HUES48 (cell line): ENCODE data around the gene AHCTF1.

Experiments
- H3K27ac ChIP-seq: one replicate; pipeline ENCODE4 v1.7.0; 2013; ENCODE audit warnings: low read depth, low read length, inconsistent platforms
- H3K27me3 ChIP-seq: 2 replicates; pipeline ENCODE4 v1.6.1; 2013; ENCODE audit warnings: mild to moderate bottlenecking, low read length; ENCODE audit not compliant: control insufficient read depth, insufficient read depth
- H3K36me3 ChIP-seq: 2 replicates; pipeline ENCODE4 v1.6.1; 2013; ENCODE audit warnings: low read length; ENCODE audit not compliant: control insufficient read depth, insufficient read depth
- H3K4me1 ChIP-seq: 2 replicates; pipeline ENCODE4 v1.6.1; 2013; ENCODE audit warnings: mild to moderate bottlenecking, low read length; ENCODE audit not compliant: control insufficient read depth, insufficient read depth
- H3K4me3 ChIP-seq: 2 replicates; pipeline ENCODE4 v1.5.1; 2013; ENCODE audit warnings: mild to moderate bottlenecking, low read depth, low read length
- H3K9ac ChIP-seq: 2 replicates; pipeline ENCODE4 v1.6.1; 2013; ENCODE audit warnings: mild to moderate bottlenecking, low read depth, low read length, moderate library complexity
- H3K9me3 ChIP-seq: 2 replicates; pipeline ENCODE4 v1.6.1; 2013; ENCODE audit warnings: low read length; ENCODE audit not compliant: control insufficient read depth, insufficient read depth

AHCTF1 gene

DNA sequence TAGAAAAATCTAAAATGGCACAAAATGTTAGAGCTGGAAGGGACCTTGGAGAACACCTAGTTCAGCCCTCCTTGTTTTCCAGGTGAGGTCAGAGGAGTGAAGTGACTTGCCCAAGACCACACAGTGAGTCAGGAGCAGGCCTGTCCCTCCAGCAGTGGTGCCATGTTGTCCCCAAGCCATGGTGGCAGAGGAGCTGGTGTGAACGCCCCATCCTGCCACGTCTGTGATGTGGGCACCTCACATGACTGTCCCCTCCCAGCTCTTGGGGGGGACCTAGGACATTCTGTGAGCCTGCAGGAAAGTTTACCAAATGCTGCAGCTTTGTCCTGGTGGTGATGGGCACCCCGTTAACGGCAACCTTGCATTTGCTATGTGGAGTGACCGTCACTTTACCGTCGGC, 141.4 kb downstream of the AHCTF1 start:
- Histone ChIP-seq H3K9me3 (no peaks in the 10 kb centered on the region), H3K36me3 (no peaks in the 10 kb centered on the region), H3K27me3 (no peaks in the 10 kb centered on the region), H3K4me1 (peaks cover 30% of the 10 kb centered on the region), H3K4me3 (no peak overlapping the region), H3K27ac (no peak overlapping the region), H3K9ac (no peak overlapping the region)

DNA sequence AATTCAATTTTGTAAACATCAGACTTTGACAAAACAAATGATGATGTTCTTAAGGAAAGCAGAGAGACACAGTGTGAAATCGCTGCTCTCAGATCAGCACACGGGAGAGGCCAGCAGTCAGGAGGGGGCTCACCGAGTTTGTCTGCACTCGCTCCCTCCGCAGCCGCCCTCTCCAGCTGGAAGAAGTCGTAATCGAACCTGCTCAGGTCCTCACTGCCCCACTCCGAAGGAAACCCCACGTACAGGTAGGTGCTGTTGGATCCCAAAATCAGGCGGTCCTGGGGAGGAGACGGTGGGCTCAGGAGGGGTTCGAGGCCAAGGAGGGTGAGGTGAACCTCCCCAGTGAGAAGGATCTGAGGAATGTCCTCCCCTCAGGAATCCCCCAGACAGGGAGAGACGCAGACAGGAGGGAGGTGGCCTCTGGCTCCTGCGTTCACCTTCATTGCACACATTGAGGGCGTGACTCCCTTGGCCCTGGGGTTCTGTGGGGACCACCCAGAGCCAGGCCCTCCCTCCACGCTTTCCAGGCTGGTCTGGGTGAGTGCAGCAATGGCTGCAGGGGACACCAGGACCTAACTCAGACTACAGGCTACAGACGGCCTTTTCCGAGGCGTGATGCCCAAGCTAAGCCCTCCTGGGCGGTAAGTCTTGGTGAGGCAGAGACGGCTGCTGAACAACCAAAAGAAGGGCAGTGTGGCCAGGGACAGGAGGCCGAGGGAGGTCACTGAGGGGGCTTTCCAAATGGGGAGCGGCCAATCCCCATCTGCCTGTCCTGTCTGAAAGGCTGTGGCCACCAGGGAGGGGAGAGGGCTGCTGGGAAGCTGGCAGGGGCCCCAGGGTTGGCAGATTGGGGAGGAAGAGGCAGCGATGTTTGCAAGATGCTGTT, 142.1 kb downstream of the AHCTF1 start:
- no peak overlapping the region for H3K9ac ChIP-seq
- H3K9me3 ChIP-seq, result no peaks in the 10 kb centered on the region
- H3K4me3 ChIP-seq, result no peak overlapping the region
- no peaks in the 10 kb centered on the region for H3K27me3 ChIP-seq
- H3K4me1 ChIP-seq, result peaks cover 25% of the 10 kb centered on the region
- H3K27ac ChIP-seq, result no peak overlapping the region
- H3K36me3 ChIP-seq, result no peaks in the 10 kb centered on the region
